GM23338 (cell line): Measurements from ENCODE around the gene ENOX2. TPM values are rescaled to one million over a fixed set of nuclear protein-coding genes. Genes with fewer than 3 reads are reported as not detected.

Experiments
- ATAC-seq: fragments of 200-7000 bp; cut with Tn5 transposase; 3 replicates; pipeline ENCODE4 v1.9.1; 2020
- DNase-seq: peaks from one replicate; pipeline ENCODE4 v3.0.0-alpha.2; 2015; ENCODE audit warnings: low spot score
- H2AFZ ChIP-seq: fragments of 200-600 bp; sonication (generic); 2 replicates; pipeline ENCODE4 v1.8.0; 2016; ENCODE audit warnings: antibody characterized with exemption, mild to moderate bottlenecking, moderate library complexity
- H3F3A ChIP-seq: fragments of 200-600 bp; sonication (generic); replicated peaks from 2 replicates; pipeline ENCODE4 v1.8.0; 2017; ENCODE audit warnings: antibody characterized with exemption, mixed run types, low read depth
- H3K27ac ChIP-seq: fragments of 200-600 bp; sonication (generic); 2 replicates; pipeline ENCODE4 v1.6.1; 2016; ENCODE audit warnings: low read depth
- H3K27me3 ChIP-seq: fragments of 200-600 bp; sonication (generic); 2 replicates; pipeline ENCODE4 v1.8.0; 2016; ENCODE audit warnings: mild to moderate bottlenecking, mixed run types, moderate library complexity; ENCODE audit not compliant: insufficient read depth
- H3K36me3 ChIP-seq: fragments of 200-600 bp; sonication (generic); 2 replicates; pipeline ENCODE4 v1.8.0; 2016; ENCODE audit warnings: mild to moderate bottlenecking; ENCODE audit not compliant: insufficient read depth
- H3K4me1 ChIP-seq: fragments of 200-600 bp; sonication (generic); 2 replicates; pipeline ENCODE4 v1.8.0; 2016; ENCODE audit warnings: mild to moderate bottlenecking, moderate library complexity; ENCODE audit not compliant: insufficient read depth
- H3K4me2 ChIP-seq: fragments of 200-600 bp; sonication (generic); 2 replicates; pipeline ENCODE4 v1.7.1; 2017; ENCODE audit warnings: mixed run types
- H3K4me3 ChIP-seq: fragments of 200-600 bp; sonication (generic); 2 replicates; pipeline ENCODE4 v1.6.1; 2016; ENCODE audit warnings: mixed run types
- H3K79me2 ChIP-seq: fragments of 200-600 bp; sonication (generic); replicated peaks from 2 replicates; pipeline ENCODE4 v1.8.0; 2017; ENCODE audit warnings: mild to moderate bottlenecking; ENCODE audit not compliant: insufficient read depth
- H3K9me2 ChIP-seq: fragments of 200-600 bp; sonication (generic); 2 replicates; pipeline ENCODE4 v1.8.0; 2017; ENCODE audit not compliant: insufficient read depth
- H4K20me1 ChIP-seq: fragments of 200-600 bp; sonication (generic); replicated peaks from 2 replicates; pipeline ENCODE4 v1.8.0; 2017; ENCODE audit warnings: mild to moderate bottlenecking; ENCODE audit not compliant: insufficient read depth
- H3K27ac Mint-ChIP-seq: 2 replicates; pipeline ENCODE4 v1.8.0; 2020; ENCODE audit warnings: inconsistent platforms, mild to moderate bottlenecking, moderate library complexity, mixed read lengths
- H3K27me3 Mint-ChIP-seq: 3 replicates; pipeline ENCODE4 v1.8.0; 2022; ENCODE audit warnings: low read depth, mild to moderate bottlenecking, moderate library complexity, mixed read lengths, inconsistent platforms; ENCODE audit not compliant: insufficient read depth, poor library complexity
- H3K36me3 Mint-ChIP-seq: 3 replicates; pipeline ENCODE4 v1.8.0; 2021; ENCODE audit warnings: low read depth, mild to moderate bottlenecking, inconsistent platforms, moderate library complexity, mixed read lengths
- H3K4me1 Mint-ChIP-seq: 3 replicates; pipeline ENCODE4 v1.8.0; 2020; ENCODE audit warnings: mild to moderate bottlenecking, inconsistent platforms, mixed read lengths
- H3K4me3 Mint-ChIP-seq: 3 replicates; pipeline ENCODE4 v1.8.0; 2021; ENCODE audit warnings: moderate library complexity, mild to moderate bottlenecking, inconsistent platforms, mixed read lengths
- H3K9me3 Mint-ChIP-seq: 3 replicates; pipeline ENCODE4 v1.8.0; 2020; ENCODE audit warnings: moderate library complexity, mild to moderate bottlenecking, inconsistent platforms, mixed read lengths
- CTCF ChIP-seq, 2 experiments: fragments of 200-600 bp in 1 of 2; sonication (generic) in 1 of 2; conservative IDR thresholded peaks; 2 replicates each; pipeline versions ENCODE4 v1.5.1 to v1.6.1; 2016 to 2017; ENCODE audit warnings: antibody characterized with exemption in 2 of 2, low read depth in 2 of 2, mild to moderate bottlenecking in 2 of 2, moderate library complexity in 1 of 2
- ETS1 ChIP-seq: IDR thresholded peaks from 2 replicates; pipeline ENCODE4 v1.6.1; 2016; ENCODE audit warnings: antibody characterized with exemption
- EZH2phosphoT487 ChIP-seq: fragments of 200-600 bp; sonication (generic); IDR thresholded peaks from one replicate; pipeline ENCODE4 v1.8.1; 2018; ENCODE audit warnings: antibody characterized with exemption; ENCODE audit not compliant: unreplicated experiment
- NANOG ChIP-seq: IDR thresholded peaks from 2 replicates; pipeline ENCODE4 v1.6.1; 2016; ENCODE audit warnings: antibody characterized with exemption, borderline replicate concordance
- POLR2AphosphoS5 ChIP-seq: IDR thresholded peaks from 2 replicates; pipeline ENCODE4 v1.6.1; 2016; ENCODE audit warnings: antibody characterized with exemption, low read depth
- REST ChIP-seq: IDR thresholded peaks from one replicate; pipeline ENCODE4 v1.6.1; 2018; ENCODE audit warnings: antibody characterized with exemption; ENCODE audit not compliant: unreplicated experiment
- ZNF114 ChIP-seq: fragments of 250-450 bp; sonication (Bioruptor Pico); IDR thresholded peaks from 2 replicates; pipeline ENCODE4 v1.5.0; 2020; ENCODE audit warnings: mild to moderate bottlenecking, moderate library complexity
- ZNF331 ChIP-seq: fragments of 250-450 bp; sonication (Bioruptor Pico); IDR thresholded peaks from 2 replicates; pipeline ENCODE4 v1.5.0; 2020; ENCODE audit warnings: low read depth, mild to moderate bottlenecking, moderate library complexity
- ZNF462 ChIP-seq: fragments of 250-450 bp; sonication (Bioruptor Pico); IDR thresholded peaks from 2 replicates; pipeline ENCODE4 v1.5.0; 2020; ENCODE audit warnings: mild to moderate bottlenecking, moderate library complexity
- polyA plus RNA-seq: library from polyadenylated mRNA; unstranded; fragments of >200 nt; fragmentation: Nextera tagmentation; extraction: Ambion mirVana; gene quantifications from 2 replicates; pipeline ENCODE4 v1.2.1, GENCODE V29; 2016
- total RNA-seq: library from RNA; depleted of rRNA; stranded (reverse); fragments of >200 nt; shearing (Covaris generic); gene quantifications from 2 replicates; pipeline ENCODE4 v1.2.3, GENCODE V29; 2014

ENOX2 gene
- total and polyA plus RNA-seq, 2 experiments from 2014 or later: 9.6 to 11.2 TPM

- TF ChIP-seq ZNF462 (CRISPR knock-in tag) (no peak), CTCF (conservative IDR thresholded peaks at IDR 0.05; ENCODE audit: low read depth in 2 of 2) (no peak)
Observed at GRCh38 chrX:130741151-130741550, 161.9 kb downstream of the ENOX2 start (continued).

- Mint-ChIP-seq H3K27ac (no peak overlapping the region), H3K27me3 (peaks cover 4% of the 10 kb centered on the region), H3K4me1 (peaks cover 37% of the 10 kb centered on the region), H3K36me3 (no peaks in the 10 kb centered on the region), H3K4me3 (no peak overlapping the region), H3K9me3 (no peaks in the 10 kb centered on the region)
- Histone ChIP-seq H3K4me1 (peaks cover 30% of the 10 kb centered on the region), H3K27me3 (no peaks in the 10 kb centered on the region), H2AFZ (no peak overlapping the region), H3K9me2 (no peaks in the 10 kb centered on the region), H3F3A (no peaks in the 10 kb centered on the region), H3K79me2 (no peaks in the 10 kb centered on the region), H3K4me3 (no peak overlapping the region), H3K4me2 (peak overlapping the region; percentile 56), H4K20me1 (no peaks in the 10 kb centered on the region), H3K27ac (no peak overlapping the region), H3K36me3 (no peaks in the 10 kb centered on the region)
- DNase-seq (peak; percentile 43), ATAC-seq (peak; percentile 97)
- TF ChIP-seq ZNF331 (CRISPR knock-in tag): no peak
- TF ChIP-seq POLR2AphosphoS5: no peak
- TF ChIP-seq ETS1: no peak
- TF ChIP-seq ZNF114 (CRISPR knock-in tag): no peak
- TF ChIP-seq NANOG: no peak
- no peak for TF ChIP-seq CTCF (conservative IDR thresholded peaks at IDR 0.05; ENCODE audit: low read depth in 2 of 2)
- TF ChIP-seq EZH2phosphoT487: no peak
- no peak for TF ChIP-seq REST
Observed at GRCh38 chrX:130738638-130739195, 164.3 kb downstream of the ENOX2 start.
